AG10803 (cell line): ENCODE measurements around the gene PTPRR.

Experiments
- DNase-seq: peaks from one replicate; pipeline ENCODE4 v3.0.0; 2010; ENCODE audit warnings: low read depth
- H3K4me3 ChIP-seq: 2 replicates; pipeline ENCODE4 v1.5.1; 2011; ENCODE audit warnings: mild to moderate bottlenecking, low read length, control low read depth
- TF ChIP-seq, protein P1 (sequence below): conservative IDR thresholded peaks from 2 replicates; pipeline ENCODE4 v1.5.1; 2011; ENCODE audit warnings: mild to moderate bottlenecking, low read length, control low read depth, inconsistent platforms

Gene PTPRR

DNA sequence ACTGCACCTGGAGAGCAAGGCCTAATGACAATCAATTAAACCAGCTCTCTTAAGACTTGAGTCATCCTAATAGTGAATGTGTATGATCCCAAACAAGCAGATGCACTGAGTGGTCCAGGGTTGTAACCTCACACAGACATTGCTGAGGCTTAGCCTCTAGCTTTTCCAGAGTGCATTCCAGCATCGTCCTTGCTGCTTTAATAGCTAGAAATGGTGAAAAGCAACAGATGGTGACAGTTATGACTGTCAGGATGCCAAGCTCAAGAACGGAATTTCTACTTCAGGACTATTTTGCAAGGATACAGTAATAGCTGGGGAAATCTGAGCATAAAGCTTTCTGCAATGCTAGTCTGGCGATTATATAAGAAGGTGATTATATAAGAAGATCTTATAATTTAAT lies 34.6 kb downstream of the PTPRR start:
- DNase-seq: peak; percentile 49
- no peak overlapping the region for H3K4me3 ChIP-seq
- TF ChIP-seq, protein P1, sequence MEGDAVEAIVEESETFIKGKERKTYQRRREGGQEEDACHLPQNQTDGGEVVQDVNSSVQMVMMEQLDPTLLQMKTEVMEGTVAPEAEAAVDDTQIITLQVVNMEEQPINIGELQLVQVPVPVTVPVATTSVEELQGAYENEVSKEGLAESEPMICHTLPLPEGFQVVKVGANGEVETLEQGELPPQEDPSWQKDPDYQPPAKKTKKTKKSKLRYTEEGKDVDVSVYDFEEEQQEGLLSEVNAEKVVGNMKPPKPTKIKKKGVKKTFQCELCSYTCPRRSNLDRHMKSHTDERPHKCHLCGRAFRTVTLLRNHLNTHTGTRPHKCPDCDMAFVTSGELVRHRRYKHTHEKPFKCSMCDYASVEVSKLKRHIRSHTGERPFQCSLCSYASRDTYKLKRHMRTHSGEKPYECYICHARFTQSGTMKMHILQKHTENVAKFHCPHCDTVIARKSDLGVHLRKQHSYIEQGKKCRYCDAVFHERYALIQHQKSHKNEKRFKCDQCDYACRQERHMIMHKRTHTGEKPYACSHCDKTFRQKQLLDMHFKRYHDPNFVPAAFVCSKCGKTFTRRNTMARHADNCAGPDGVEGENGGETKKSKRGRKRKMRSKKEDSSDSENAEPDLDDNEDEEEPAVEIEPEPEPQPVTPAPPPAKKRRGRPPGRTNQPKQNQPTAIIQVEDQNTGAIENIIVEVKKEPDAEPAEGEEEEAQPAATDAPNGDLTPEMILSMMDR: no peak

DNA sequence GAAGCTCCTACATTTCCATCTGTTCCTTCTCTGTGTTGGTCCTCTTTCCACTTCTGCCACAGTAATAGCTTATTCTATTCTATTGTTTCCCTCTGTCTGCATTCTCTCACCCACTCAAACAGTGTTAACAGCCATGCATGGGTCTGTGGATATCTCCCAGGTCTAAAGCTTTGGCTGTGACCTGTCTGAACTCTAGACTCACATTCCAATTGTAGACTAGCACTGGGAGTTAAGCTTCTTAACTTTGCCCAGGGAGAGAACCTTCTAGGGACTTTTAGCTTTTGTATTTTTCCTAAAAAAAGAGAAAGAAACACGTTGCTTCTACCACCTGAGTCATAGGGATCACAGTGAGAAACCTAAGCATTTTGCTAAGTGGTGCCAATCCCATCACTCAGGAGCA lies 36.7 kb downstream of the PTPRR start:
- H3K4me3 ChIP-seq: no peak overlapping the region
- TF ChIP-seq, protein P1: no peak
- DNase-seq: no peak

DNA sequence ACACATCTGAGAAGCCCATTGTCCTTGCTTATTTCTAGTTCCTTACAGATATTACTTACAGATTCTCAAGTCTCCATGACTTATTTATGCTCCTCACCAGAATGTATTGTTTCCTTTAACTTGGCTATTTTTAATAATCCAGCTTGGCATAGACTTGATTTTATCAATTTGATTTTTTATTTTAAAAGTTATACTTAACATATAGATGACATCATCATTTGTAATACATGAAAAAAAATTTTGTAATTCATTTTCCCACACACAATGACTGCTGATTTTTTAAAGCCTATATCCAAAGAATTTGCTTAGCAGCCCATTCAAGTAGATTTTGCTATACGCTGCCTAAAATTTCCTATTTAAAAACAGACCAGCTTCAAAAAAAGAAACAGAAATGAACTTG lies 39.8 kb downstream of the PTPRR start:
- DNase-seq: no peak
- TF ChIP-seq, protein P1: no peak
- H3K4me3 ChIP-seq: no peak overlapping the region

GRCh38 chr12:70876952-70877351 lies 43.6 kb downstream of the PTPRR start:
- DNase-seq: peak; percentile 54

GRCh38 chr12:70875628-70876027 lies 44.9 kb downstream of the PTPRR start:
- DNase-seq: no peak
- no peak overlapping the region for H3K4me3 ChIP-seq
- TF ChIP-seq, protein P1: no peak

More at GRCh38 chr12:70876952-70877351, 43.6 kb downstream of the PTPRR start:
- TF ChIP-seq, protein P1: no peak
- H3K4me3 ChIP-seq: no peak overlapping the region

DNA sequence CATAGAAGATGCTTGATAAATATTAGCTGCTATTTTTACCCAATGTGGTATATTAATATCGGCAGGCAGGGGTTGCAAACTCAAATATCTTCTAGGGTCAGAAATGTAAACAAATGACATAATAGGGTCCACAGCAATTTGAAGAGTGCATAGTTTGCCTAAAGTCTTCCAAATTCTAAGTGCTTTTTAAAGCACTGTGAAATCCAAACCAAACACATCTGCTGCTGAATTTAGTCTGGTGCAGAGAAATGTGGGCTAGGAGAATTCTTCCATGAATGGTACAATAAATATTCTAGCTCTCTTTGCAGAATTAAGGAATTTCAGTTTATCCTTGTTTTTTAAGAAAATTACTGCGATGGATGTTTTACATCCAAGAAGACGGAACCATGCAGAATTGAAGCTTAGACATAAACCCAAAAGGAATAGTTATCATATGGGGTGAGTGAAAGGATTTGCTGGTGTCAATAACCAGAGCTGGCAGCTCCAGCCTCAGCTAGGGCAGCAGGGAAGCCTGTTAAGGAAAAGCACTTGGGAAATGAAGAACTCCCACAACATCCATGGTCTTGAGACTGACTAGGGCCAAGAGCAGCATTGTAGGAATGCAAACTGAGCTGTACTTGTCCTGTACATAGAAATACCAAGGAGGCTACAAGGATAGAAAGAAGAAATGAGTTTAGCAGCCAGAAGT lies 65.5 kb downstream of the PTPRR start:
- peak; percentile 59 for DNase-seq
- TF ChIP-seq, protein P1: no peak
- H3K4me3 ChIP-seq: no peak overlapping the region

GRCh38 chr12:70854138-70854537 lies 66.4 kb downstream of the PTPRR start:
- H3K4me3 ChIP-seq: no peak overlapping the region
- DNase-seq: peak; percentile 41
- TF ChIP-seq, protein P1: no peak
